ENCODE measurements around the gene FGF9.

GRCh38 chr13:21670883-21671619 lies at the start of gene FGF9:
- no peak for TF ChIP-seq JUNB (IDR thresholded peaks at IDR 0.05)
- no peak for TF ChIP-seq CBX3 (IDR thresholded peaks at IDR 0.05; ENCODE audit: borderline replicate concordance, low read depth)

Measured in GM12878 (cell line).